Measurements from ENCODE around the gene HSPB8.

Gene HSPB8

DNA sequence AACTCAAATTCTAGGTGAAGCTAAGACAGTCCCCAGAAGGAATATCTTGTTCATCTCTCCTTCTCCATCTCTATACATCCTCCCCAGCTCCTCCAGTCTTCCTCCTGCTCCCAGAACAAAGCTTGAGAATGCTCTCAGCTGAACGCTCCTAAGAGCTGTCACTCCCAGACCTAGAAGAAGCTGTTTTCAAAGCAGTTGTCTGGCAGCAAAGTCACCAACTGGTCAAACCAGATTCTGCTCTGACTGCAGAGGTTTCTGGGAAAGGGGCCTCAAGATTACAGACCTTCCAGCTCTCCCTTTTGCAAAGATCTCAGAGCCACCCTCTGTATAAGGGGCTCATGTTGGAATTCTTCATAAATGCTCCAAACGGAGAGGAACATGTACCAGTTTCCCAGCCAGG, 9.6 kb upstream of the HSPB8 start:
- no peak for DNase-seq (ENCODE audit: insufficient read length, low spot score)
- TF ChIP-seq, protein P1, sequence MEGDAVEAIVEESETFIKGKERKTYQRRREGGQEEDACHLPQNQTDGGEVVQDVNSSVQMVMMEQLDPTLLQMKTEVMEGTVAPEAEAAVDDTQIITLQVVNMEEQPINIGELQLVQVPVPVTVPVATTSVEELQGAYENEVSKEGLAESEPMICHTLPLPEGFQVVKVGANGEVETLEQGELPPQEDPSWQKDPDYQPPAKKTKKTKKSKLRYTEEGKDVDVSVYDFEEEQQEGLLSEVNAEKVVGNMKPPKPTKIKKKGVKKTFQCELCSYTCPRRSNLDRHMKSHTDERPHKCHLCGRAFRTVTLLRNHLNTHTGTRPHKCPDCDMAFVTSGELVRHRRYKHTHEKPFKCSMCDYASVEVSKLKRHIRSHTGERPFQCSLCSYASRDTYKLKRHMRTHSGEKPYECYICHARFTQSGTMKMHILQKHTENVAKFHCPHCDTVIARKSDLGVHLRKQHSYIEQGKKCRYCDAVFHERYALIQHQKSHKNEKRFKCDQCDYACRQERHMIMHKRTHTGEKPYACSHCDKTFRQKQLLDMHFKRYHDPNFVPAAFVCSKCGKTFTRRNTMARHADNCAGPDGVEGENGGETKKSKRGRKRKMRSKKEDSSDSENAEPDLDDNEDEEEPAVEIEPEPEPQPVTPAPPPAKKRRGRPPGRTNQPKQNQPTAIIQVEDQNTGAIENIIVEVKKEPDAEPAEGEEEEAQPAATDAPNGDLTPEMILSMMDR (IDR thresholded peaks at IDR 0.05; ENCODE audit: insufficient read depth, missing control alignments) = no peak
- FAIRE-seq = no peak

DNA sequence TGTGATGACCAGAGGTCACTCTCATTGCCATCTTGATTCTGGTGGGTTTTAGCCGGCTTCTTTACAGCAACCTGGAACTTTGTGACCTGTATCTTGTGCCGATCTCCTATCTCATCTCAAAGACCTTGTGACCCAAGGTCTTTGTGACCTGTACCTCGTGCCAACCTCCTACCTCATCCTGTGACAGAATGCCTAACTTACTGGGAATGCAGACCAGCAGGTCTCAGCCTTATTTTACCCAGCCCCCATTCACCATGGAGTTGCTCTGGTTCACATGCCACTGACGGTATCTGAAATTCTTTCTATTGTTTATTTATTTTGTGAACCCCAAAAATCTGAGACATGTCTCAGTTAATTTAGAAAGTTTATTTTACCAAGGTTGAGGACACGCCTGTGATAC, 7.4 kb upstream of the HSPB8 start:
- no peak for DNase-seq (ENCODE audit: insufficient read length, low spot score)
- FAIRE-seq = no peak
- TF ChIP-seq, protein P1 (IDR thresholded peaks at IDR 0.05; ENCODE audit: insufficient read depth, missing control alignments) = no peak

DNA sequence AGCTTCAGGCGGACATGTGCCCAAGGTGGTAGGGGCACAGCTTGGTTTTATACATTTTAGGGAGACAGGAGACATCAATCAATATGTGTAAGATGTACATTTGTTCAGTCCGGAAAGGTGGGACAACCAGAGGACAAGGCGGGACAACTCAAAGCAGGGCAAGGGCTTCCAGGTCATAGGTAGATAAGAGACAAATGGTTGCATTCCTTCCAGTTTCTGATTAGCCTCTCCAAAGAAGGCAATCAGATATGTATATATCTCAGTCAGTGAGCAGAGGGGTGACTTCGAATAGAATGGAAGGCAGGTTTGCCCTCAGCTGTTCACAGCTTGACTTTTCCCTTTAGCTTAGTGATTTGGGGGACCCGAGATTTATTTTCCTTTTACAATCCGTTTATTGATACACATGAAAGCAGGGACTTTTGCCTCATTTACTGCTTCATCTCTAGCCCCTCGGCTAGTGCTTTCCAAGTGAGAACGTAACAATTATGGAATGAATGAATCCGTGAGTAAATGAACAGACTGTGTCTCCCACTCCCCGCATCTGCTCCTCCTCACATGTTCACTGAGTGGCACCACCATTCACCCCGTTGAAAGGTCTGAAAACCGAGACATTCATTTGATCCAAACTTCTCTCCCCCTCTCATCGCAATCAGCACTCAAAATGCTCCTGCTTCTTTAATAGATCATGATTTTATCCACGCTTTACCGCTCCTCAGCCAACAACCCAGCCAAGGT, 6.9 kb upstream of the HSPB8 start:
- TF ChIP-seq, protein P1 (IDR thresholded peaks at IDR 0.05; ENCODE audit: insufficient read depth, missing control alignments) = no peak
- FAIRE-seq = no peak
- no peak for DNase-seq (ENCODE audit: insufficient read length, low spot score)

DNA sequence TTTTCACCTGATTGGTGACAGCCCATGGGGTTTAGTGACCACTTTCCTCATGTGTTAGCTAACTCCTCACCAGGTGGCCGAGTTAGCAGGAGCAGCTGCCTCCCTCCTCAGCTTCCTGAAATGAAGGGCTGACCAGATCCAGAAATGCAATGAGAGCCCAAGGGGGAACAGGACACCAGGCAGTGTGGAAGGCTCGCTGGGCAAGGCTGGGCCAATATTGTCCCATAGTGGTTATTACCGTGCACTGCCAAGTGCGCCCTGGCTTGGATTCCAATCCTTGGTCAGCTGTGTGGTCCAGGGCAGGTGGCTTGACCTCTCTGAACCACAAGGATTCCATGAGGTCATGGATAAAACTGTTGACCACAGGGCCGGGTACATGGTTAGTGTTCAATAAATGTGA, 3.6 kb upstream of the HSPB8 start:
- DNase-seq (ENCODE audit: insufficient read length, low spot score) = no peak
- FAIRE-seq = no peak

DNA sequence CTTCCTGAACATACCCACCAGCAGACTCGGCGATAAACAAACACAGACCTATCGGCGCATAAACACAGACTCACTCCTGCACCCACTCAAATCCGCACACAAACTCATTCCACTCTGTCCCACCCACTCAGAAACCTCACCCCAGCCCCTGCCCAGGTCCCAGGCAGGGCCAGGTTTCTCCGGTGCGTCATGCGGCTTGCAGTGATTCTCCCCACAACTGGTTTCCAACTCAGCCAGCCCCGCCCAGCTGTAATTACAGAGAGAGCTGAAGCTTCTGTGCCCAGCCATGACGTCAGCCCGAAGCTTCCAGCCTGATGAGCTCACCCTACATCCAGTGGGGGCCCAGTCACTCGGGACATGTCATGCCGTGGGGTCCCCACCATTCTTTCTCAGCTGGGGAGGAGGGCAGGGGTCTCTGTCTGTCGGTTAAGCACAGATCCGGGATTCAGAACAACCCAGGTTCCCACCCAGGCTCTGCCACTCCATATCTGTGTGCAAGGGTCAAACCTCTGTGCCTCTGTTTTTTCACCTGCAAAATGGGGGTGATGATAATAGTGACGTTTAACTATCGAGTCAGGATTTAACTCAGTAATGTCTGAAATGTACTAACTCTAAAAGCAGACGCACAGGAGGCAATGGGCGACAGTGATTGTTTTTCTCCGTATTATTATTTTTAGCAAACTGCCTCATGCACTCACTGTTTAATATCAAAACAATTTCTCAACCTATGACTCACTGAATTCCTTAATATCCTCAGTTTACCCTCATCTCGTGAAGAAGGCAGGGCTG, 2.3 kb upstream of the HSPB8 start:
- FAIRE-seq (no peak), DNase-seq (ENCODE audit: insufficient read length, low spot score) (no peak)
- TF ChIP-seq, protein P1 (IDR thresholded peaks at IDR 0.05; ENCODE audit: insufficient read depth, missing control alignments) = no peak

More for the DNA sequence above, 3.6 kb upstream of the HSPB8 start:
- TF ChIP-seq, protein P1 (IDR thresholded peaks at IDR 0.05; ENCODE audit: insufficient read depth, missing control alignments) = no peak

DNA sequence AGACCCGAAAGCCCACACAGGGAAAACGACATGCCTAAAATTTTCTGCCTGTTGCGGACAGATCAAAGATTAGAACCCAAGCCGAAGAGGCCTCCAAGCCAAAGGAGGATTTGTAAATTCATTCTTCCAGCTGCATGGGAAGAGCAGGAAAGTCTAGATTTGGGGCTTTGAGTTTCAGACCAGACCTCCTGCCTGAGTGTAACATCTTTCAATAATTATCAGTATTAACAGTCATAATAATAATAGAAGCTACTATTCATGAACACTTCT, 1.7 kb upstream of the HSPB8 start:
- TF ChIP-seq, protein P1 (IDR thresholded peaks at IDR 0.05; ENCODE audit: insufficient read depth, missing control alignments) = no peak
- DNase-seq (ENCODE audit: insufficient read length, low spot score) = no peak
- no peak for FAIRE-seq

Measured in D721Med (cell line).